ENCODE results near the gene GPR15LG.

- TF ChIP-seq, protein P1, sequence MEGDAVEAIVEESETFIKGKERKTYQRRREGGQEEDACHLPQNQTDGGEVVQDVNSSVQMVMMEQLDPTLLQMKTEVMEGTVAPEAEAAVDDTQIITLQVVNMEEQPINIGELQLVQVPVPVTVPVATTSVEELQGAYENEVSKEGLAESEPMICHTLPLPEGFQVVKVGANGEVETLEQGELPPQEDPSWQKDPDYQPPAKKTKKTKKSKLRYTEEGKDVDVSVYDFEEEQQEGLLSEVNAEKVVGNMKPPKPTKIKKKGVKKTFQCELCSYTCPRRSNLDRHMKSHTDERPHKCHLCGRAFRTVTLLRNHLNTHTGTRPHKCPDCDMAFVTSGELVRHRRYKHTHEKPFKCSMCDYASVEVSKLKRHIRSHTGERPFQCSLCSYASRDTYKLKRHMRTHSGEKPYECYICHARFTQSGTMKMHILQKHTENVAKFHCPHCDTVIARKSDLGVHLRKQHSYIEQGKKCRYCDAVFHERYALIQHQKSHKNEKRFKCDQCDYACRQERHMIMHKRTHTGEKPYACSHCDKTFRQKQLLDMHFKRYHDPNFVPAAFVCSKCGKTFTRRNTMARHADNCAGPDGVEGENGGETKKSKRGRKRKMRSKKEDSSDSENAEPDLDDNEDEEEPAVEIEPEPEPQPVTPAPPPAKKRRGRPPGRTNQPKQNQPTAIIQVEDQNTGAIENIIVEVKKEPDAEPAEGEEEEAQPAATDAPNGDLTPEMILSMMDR (IDR thresholded peaks at IDR 0.05; ENCODE audit: insufficient read depth, low read length), result no peak
- no peak for TF ChIP-seq REST (IDR thresholded peaks at IDR 0.05; ENCODE audit: insufficient replicate concordance, low read depth)
- no peak for TF ChIP-seq SPI1 (IDR thresholded peaks at IDR 0.05; ENCODE audit: borderline replicate concordance, low read depth)
- TF ChIP-seq POLR2AphosphoS5 (IDR thresholded peaks at IDR 0.05; ENCODE audit: low read depth), result no peak
Observed at GRCh38 chr10:84208023-84208422, 34.4 kb downstream of the GPR15LG start.
